Right lobe of liver (tissue), 4 donors: ENCODE results near the gene SSX4B.

Source experiments
- POLR2A ChIP-seq: fragments of 450-650 bp; IDR thresholded peaks from one replicate; pipeline ENCODE4 v1.6.1; 2017; ENCODE audit warnings: antibody characterized with exemption, mild to moderate bottlenecking
- TF ChIP-seq, protein P1 (sequence below), 4 donors: fragments of 200-600 bp in 3 of 4; fragments of 450-650 bp in 1 of 4; IDR thresholded peaks; one replicate each; pipeline versions ENCODE4 v1.5.1 to v1.8.0; 2016 to 2022; ENCODE audit warnings: antibody characterized with exemption in 4 of 4, mild to moderate bottlenecking in 2 of 4
- donor health status: DM: no; HTN: no; CAD: no.
- donor health status: DM: no; HTN: no; CAD: no.
- donor health status: DM: no; HTN: yes; CAD: no.

DNA sequence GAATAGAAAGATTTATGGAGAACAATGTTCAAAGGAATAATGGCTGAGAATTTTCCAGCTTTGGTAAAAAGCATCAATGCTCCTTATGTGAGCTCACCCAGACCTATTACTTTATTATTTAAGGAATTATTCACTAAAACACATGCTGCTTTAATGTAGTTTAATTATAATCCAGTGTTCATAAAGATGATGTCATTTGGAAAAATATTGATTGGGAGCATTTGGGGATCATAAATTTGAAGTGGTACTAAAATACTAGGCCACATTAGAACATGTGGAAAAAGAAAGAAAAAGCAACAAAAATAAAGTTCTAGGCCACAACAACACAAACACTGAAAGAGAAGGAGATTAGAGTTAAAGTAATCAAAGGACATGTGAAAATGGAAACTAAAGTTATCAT, 38.3 kb upstream of the SSX4B start:
- TF ChIP-seq, protein P1, sequence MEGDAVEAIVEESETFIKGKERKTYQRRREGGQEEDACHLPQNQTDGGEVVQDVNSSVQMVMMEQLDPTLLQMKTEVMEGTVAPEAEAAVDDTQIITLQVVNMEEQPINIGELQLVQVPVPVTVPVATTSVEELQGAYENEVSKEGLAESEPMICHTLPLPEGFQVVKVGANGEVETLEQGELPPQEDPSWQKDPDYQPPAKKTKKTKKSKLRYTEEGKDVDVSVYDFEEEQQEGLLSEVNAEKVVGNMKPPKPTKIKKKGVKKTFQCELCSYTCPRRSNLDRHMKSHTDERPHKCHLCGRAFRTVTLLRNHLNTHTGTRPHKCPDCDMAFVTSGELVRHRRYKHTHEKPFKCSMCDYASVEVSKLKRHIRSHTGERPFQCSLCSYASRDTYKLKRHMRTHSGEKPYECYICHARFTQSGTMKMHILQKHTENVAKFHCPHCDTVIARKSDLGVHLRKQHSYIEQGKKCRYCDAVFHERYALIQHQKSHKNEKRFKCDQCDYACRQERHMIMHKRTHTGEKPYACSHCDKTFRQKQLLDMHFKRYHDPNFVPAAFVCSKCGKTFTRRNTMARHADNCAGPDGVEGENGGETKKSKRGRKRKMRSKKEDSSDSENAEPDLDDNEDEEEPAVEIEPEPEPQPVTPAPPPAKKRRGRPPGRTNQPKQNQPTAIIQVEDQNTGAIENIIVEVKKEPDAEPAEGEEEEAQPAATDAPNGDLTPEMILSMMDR (IDR thresholded peaks at IDR 0.05), result no peak
- TF ChIP-seq POLR2A, result no peak
